Measurements from ENCODE around the gene FKBP9.
"Not testable (repeated sequence)": the region's sequence is repeated elsewhere in the genome, so short reads cannot be mapped to it uniquely, and the experiment has no call there.

Gene FKBP9

GRCh38 chr7:32991975-32992700, 34.9 kb downstream of the FKBP9 start:
- H3K27ac ChIP-seq (ENCODE audit: low read length); H3K27me3 ChIP-seq (ENCODE audit: insufficient read depth, low read length); H3K9ac ChIP-seq (ENCODE audit: low read depth, low read length); H3K4me1 ChIP-seq (ENCODE audit: insufficient read depth, low read length); H3K9me3 ChIP-seq (ENCODE audit: insufficient read depth, low read depth, low read length); H3K4me3 ChIP-seq (ENCODE audit: low read length); H3K36me3 ChIP-seq (ENCODE audit: insufficient read depth, low read depth, low read length): not testable (repeated sequence)

DNA sequence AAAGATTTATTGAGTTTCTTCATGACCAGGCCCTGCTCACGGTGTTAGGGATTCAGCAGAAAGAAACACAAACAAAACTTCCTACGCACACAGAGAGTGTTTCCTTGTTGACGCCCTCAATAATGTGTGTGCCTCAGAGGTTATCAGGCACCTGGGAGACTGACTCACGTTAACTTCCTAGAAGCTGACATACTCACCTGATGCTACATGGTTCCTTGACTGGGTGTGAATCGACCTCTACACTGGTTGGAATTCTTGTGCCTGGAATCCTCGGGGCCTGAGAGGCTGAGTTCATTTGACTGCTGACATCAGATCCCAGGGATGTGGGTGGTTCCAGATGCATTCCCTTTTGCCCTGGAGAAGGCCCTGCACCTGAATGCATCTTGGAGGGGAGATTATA, 35.5 kb downstream of the FKBP9 start:
- H3K9ac ChIP-seq (ENCODE audit: low read depth, low read length); H3K27ac ChIP-seq (ENCODE audit: low read length): not testable (repeated sequence)

GRCh38 chr7:32997956-32998355, 40.7 kb downstream of the FKBP9 start:
- H3K4me1 ChIP-seq (ENCODE audit: insufficient read depth, low read length); H3K27ac ChIP-seq (ENCODE audit: low read length); H3K27me3 ChIP-seq (ENCODE audit: insufficient read depth, low read length); H3K36me3 ChIP-seq (ENCODE audit: insufficient read depth, low read depth, low read length); H3K9me3 ChIP-seq (ENCODE audit: insufficient read depth, low read depth, low read length); H3K4me3 ChIP-seq (ENCODE audit: low read length): not testable (repeated sequence)
- H3K9ac ChIP-seq (ENCODE audit: low read depth, low read length) = peak overlapping the region; percentile 16; the same call in 1 of the 2 replicates

More for the DNA sequence above, 35.5 kb downstream of the FKBP9 start:
- not testable (repeated sequence) for H3K27me3 ChIP-seq (ENCODE audit: insufficient read depth, low read length); H3K4me3 ChIP-seq (ENCODE audit: low read length); H3K9me3 ChIP-seq (ENCODE audit: insufficient read depth, low read depth, low read length); H3K36me3 ChIP-seq (ENCODE audit: insufficient read depth, low read depth, low read length); H3K4me1 ChIP-seq (ENCODE audit: insufficient read depth, low read length)

- H3K4me3 ChIP-seq (ENCODE audit: low read length); H3K27ac ChIP-seq (ENCODE audit: low read length): not testable (repeated sequence)
- H3K9ac ChIP-seq (ENCODE audit: low read depth, low read length) = peak overlapping the region; percentile 16; the same call in 1 of the 2 replicates
These were observed 41.3 kb downstream of the FKBP9 start for GRCh38 chr7:32998361-32999171.

DNA sequence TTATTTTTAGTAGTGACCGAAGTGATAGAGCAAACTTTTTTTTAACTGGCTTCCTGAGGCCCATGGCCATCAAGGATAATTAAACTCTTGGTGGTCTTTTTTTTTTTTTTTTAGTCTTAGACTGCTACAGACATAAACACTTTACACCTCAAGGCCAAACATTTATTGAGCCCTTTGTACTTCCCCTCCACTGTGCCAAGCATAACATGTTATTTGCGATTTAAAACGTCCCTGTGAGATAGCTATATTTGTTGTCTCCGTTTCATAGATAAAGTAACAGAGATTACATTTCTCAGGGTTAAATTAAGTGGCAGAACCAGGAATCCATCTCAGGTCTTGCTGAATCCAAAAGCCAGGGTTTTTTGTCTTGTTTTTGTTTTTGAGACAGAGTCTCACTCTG, 42.1 kb downstream of the FKBP9 start:
- not testable (repeated sequence) for H3K9ac ChIP-seq (ENCODE audit: low read depth, low read length); H3K4me3 ChIP-seq (ENCODE audit: low read length); H3K27ac ChIP-seq (ENCODE audit: low read length); H3K9me3 ChIP-seq (ENCODE audit: insufficient read depth, low read depth, low read length); H3K4me1 ChIP-seq (ENCODE audit: insufficient read depth, low read length); H3K36me3 ChIP-seq (ENCODE audit: insufficient read depth, low read depth, low read length); H3K27me3 ChIP-seq (ENCODE audit: insufficient read depth, low read length)

More at GRCh38 chr7:32998361-32999171, 41.3 kb downstream of the FKBP9 start:
- H3K36me3 ChIP-seq (ENCODE audit: insufficient read depth, low read depth, low read length); H3K9me3 ChIP-seq (ENCODE audit: insufficient read depth, low read depth, low read length); H3K27me3 ChIP-seq (ENCODE audit: insufficient read depth, low read length); H3K4me1 ChIP-seq (ENCODE audit: insufficient read depth, low read length): not testable (repeated sequence)

GRCh38 chr7:33003111-33003510, 45.9 kb downstream of the FKBP9 start:
- H3K27me3 ChIP-seq (ENCODE audit: insufficient read depth, low read length); H3K27ac ChIP-seq (ENCODE audit: low read length); H3K4me3 ChIP-seq (ENCODE audit: low read length); H3K9me3 ChIP-seq (ENCODE audit: insufficient read depth, low read depth, low read length); H3K4me1 ChIP-seq (ENCODE audit: insufficient read depth, low read length); H3K36me3 ChIP-seq (ENCODE audit: insufficient read depth, low read depth, low read length); H3K9ac ChIP-seq (ENCODE audit: low read depth, low read length): not testable (repeated sequence)

DNA sequence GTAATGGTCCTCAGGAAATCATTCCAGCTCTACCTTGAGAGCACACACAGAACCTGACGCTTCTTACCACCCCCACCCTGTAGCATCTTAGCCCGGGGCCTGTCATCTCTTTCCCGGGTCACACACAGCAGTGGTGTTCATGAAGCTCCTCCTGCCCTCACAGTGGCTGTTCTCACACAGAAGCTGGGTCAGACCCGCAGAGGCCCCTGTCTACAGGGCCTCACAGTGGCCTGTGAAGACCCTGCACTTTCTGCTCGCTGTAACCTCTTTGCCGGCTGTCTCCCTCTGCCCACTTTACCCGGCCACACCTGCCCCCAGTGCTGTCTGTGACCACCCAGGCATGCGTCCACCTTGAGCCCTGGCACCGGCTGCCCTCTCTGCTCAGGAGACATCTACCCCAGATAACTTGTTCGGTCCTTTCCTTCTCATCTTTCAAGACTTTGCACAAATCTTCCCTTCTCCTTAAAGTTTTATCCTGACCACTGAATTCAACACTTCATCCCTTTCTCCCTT, 46.9 kb downstream of the FKBP9 start:
- not testable (repeated sequence) for H3K27ac ChIP-seq (ENCODE audit: low read length); H3K4me3 ChIP-seq (ENCODE audit: low read length); H3K9me3 ChIP-seq (ENCODE audit: insufficient read depth, low read depth, low read length); H3K36me3 ChIP-seq (ENCODE audit: insufficient read depth, low read depth, low read length); H3K4me1 ChIP-seq (ENCODE audit: insufficient read depth, low read length); H3K9ac ChIP-seq (ENCODE audit: low read depth, low read length); H3K27me3 ChIP-seq (ENCODE audit: insufficient read depth, low read length)

GRCh38 chr7:33005193-33005592, 48.0 kb downstream of the FKBP9 start:
- H3K27me3 ChIP-seq (ENCODE audit: insufficient read depth, low read length); H3K9ac ChIP-seq (ENCODE audit: low read depth, low read length); H3K27ac ChIP-seq (ENCODE audit: low read length); H3K9me3 ChIP-seq (ENCODE audit: insufficient read depth, low read depth, low read length); H3K4me1 ChIP-seq (ENCODE audit: insufficient read depth, low read length); H3K4me3 ChIP-seq (ENCODE audit: low read length); H3K36me3 ChIP-seq (ENCODE audit: insufficient read depth, low read depth, low read length): not testable (repeated sequence)

DNA sequence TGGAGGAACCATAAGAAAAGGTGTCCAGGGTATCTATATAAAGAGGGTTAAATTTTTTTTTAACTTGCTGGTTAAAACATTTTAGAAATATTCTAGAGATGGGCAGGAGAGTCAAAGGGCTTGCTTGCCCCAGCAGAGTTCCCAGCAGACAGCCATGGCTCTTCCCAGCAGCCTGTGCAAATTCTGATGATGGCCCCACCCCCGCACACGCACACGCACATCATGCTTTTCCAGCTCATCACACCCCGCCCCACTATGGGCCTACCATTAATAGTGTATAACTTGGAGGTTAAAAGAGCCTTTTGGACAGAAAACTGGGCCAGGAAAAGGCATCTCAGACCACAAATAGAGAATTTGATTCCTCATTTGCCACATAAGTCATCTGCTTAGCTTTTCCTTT, 48.5 kb downstream of the FKBP9 start:
- not testable (repeated sequence) for H3K27me3 ChIP-seq (ENCODE audit: insufficient read depth, low read length); H3K4me1 ChIP-seq (ENCODE audit: insufficient read depth, low read length); H3K9ac ChIP-seq (ENCODE audit: low read depth, low read length); H3K36me3 ChIP-seq (ENCODE audit: insufficient read depth, low read depth, low read length); H3K27ac ChIP-seq (ENCODE audit: low read length); H3K9me3 ChIP-seq (ENCODE audit: insufficient read depth, low read depth, low read length); H3K4me3 ChIP-seq (ENCODE audit: low read length)

DNA sequence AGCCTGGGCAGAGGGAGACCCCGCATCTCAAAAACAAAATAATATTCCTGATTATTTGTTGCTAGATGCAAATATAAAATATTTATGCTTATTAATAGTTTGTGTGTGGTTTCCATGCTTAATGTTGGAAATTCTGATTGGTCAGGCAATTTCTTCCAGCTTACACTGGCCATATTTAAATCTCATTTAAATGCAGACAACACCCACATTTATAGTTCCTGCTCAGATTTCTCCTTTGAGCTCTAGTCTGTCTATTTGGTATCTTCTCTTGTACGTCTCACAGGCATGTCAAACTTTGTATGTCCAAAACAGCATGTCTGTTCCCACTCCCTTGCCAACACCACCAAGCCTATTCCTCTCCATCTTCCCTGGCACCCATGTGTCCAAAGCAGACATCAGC, 52.5 kb downstream of the FKBP9 start:
- Histone ChIP-seq H3K27ac (ENCODE audit: low read length) (no peak overlapping the region), H3K9ac (ENCODE audit: low read depth, low read length) (no peak overlapping the region), H3K36me3 (ENCODE audit: insufficient read depth, low read depth, low read length) (peaks cover 23% of the 10 kb centered on the region), H3K4me1 (ENCODE audit: insufficient read depth, low read length) (no peaks in the 10 kb centered on the region), H3K9me3 (ENCODE audit: insufficient read depth, low read depth, low read length) (no peaks in the 10 kb centered on the region), H3K27me3 (ENCODE audit: insufficient read depth, low read length) (no peaks in the 10 kb centered on the region), H3K4me3 (ENCODE audit: low read length) (no peak overlapping the region)

DNA sequence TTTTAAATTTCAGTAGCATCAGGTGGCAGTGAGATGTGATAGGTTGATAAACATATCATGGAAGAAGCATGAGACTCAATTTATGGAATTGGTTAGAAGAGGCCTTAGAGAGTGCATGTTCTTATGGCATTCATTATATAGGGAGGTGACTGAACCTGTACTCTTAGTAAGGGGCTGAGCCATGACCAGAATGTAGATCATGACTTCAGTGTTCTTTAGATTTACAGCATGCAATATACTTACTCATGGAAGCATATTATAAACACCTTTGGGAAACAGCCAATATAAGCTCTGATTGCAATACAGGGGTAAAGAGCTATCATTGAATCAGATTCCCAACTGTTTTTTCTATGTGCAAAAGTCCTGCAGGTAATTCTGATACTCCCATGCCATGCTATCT, 55.1 kb downstream of the FKBP9 start:
- no peak overlapping the region for H3K27ac ChIP-seq (ENCODE audit: low read length)
- H3K36me3 ChIP-seq (ENCODE audit: insufficient read depth, low read depth, low read length) = peaks cover 44% of the 10 kb centered on the region
- H3K27me3 ChIP-seq (ENCODE audit: insufficient read depth, low read length) = no peaks in the 10 kb centered on the region
- no peaks in the 10 kb centered on the region for H3K4me1 ChIP-seq (ENCODE audit: insufficient read depth, low read length)
- H3K9ac ChIP-seq (ENCODE audit: low read depth, low read length) = no peak overlapping the region
- H3K9me3 ChIP-seq (ENCODE audit: insufficient read depth, low read depth, low read length) = no peaks in the 10 kb centered on the region
- H3K4me3 ChIP-seq (ENCODE audit: low read length) = no peak overlapping the region

- Histone ChIP-seq H3K36me3 (ENCODE audit: insufficient read depth, low read depth, low read length) (peaks cover 73% of the 10 kb centered on the region), H3K27ac (ENCODE audit: low read length) (no peak overlapping the region), H3K9ac (ENCODE audit: low read depth, low read length) (no peak overlapping the region), H3K9me3 (ENCODE audit: insufficient read depth, low read depth, low read length) (no peaks in the 10 kb centered on the region), H3K4me1 (ENCODE audit: insufficient read depth, low read length) (no peaks in the 10 kb centered on the region), H3K27me3 (ENCODE audit: insufficient read depth, low read length) (no peaks in the 10 kb centered on the region), H3K4me3 (ENCODE audit: low read length) (no peak overlapping the region)
These were observed 67.0 kb downstream of the FKBP9 start for GRCh38 chr7:33024189-33024757.
